Measurements from ENCODE around the gene SLC35E1.
"Not testable (repeated sequence)": the region's sequence is repeated elsewhere in the genome, so short reads cannot be mapped to it uniquely, and the experiment has no call there.

SLC35E1 gene

DNA sequence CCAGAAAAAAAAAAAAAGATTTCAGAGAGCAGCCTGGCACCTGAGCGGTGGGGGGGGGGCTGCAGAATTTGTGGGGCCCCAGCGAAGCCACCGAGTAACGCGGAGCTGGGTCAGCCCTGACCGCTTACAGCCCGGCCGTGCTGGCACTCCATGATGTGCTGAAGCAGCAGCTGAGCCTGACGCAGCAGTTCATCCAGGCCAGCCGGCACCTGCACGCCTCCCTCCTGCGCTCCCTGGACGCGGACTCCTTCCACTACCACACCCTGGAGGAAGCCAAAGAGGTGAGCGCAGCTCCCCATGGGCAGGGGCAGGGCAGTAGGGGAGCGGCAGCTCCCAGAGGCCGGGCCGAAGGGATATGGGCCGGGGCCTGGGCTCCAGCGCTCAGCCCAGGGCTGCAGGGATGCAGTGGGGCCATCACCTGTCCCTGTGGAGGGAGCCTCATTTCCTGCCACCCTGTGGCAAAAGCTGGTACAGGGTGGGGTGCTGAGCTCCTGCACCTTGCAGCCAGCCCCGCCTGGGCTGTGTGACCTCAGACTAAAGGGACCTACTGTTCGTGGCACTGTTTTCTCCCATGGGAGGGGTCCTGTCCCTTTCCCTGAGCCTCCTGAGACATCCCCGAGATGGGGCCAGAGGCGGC, 57.7 kb downstream of the SLC35E1 start:
- H3K79me2 ChIP-seq (ENCODE audit: low read length), result no peaks in the 10 kb centered on the region
- no peak overlapping the region for H3K9ac ChIP-seq (ENCODE audit: low read length)
- H3K36me3 ChIP-seq (replicated peaks; ENCODE audit: insufficient read depth, low read length), result peaks cover 7% of the 10 kb centered on the region; the same call in 1 of the 2 replicates
- TF ChIP-seq EZH2 (optimal IDR thresholded peaks at IDR 0.05; ENCODE audit: low read depth, low read length) (no peak), EZH2phosphoT487 (IDR thresholded peaks at IDR 0.05; ENCODE audit: low read length) (no peak)
- TF ChIP-seq, protein P1, sequence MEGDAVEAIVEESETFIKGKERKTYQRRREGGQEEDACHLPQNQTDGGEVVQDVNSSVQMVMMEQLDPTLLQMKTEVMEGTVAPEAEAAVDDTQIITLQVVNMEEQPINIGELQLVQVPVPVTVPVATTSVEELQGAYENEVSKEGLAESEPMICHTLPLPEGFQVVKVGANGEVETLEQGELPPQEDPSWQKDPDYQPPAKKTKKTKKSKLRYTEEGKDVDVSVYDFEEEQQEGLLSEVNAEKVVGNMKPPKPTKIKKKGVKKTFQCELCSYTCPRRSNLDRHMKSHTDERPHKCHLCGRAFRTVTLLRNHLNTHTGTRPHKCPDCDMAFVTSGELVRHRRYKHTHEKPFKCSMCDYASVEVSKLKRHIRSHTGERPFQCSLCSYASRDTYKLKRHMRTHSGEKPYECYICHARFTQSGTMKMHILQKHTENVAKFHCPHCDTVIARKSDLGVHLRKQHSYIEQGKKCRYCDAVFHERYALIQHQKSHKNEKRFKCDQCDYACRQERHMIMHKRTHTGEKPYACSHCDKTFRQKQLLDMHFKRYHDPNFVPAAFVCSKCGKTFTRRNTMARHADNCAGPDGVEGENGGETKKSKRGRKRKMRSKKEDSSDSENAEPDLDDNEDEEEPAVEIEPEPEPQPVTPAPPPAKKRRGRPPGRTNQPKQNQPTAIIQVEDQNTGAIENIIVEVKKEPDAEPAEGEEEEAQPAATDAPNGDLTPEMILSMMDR (IDR thresholded peaks at IDR 0.05; ENCODE audit: low read length), result no peak
- H4K20me1 ChIP-seq (ENCODE audit: insufficient read depth, low read length), result no peaks in the 10 kb centered on the region
- no peak overlapping the region for H3K27ac ChIP-seq (ENCODE audit: low read length)
- no peaks in the 10 kb centered on the region for H3K27me3 ChIP-seq (replicated peaks; ENCODE audit: insufficient read depth, low read length)
- no peaks in the 10 kb centered on the region for H3K4me1 ChIP-seq (ENCODE audit: low read length)
- no peaks in the 10 kb centered on the region for H3K9me2 ChIP-seq (replicated peaks; ENCODE audit: insufficient read depth, low read length)
- H3K9me3 ChIP-seq (replicated peaks; ENCODE audit: insufficient read depth, low read length), result no peaks in the 10 kb centered on the region
- no peak overlapping the region for H3K4me3 ChIP-seq (ENCODE audit: low read length)
- DNase-seq, result no peak
- no peaks in the 10 kb centered on the region for H3F3A ChIP-seq (ENCODE audit: insufficient read depth, low read length)
- H2AFZ ChIP-seq (ENCODE audit: low read length), result no peak overlapping the region
- no peak overlapping the region for H3K4me2 ChIP-seq (ENCODE audit: low read depth, low read length)

- not testable (repeated sequence) for H3K27me3 ChIP-seq (replicated peaks; ENCODE audit: insufficient read depth, low read length); H2AFZ ChIP-seq (ENCODE audit: low read length); H3K9me2 ChIP-seq (replicated peaks; ENCODE audit: insufficient read depth, low read length); H3K79me2 ChIP-seq (ENCODE audit: low read length); H3K4me1 ChIP-seq (ENCODE audit: low read length); DNase-seq; H3K27ac ChIP-seq (ENCODE audit: low read length); H3K9ac ChIP-seq (ENCODE audit: low read length); H3K36me3 ChIP-seq (replicated peaks; ENCODE audit: insufficient read depth, low read length); H3F3A ChIP-seq (ENCODE audit: insufficient read depth, low read length); H3K9me3 ChIP-seq (replicated peaks; ENCODE audit: insufficient read depth, low read length); H3K4me3 ChIP-seq (ENCODE audit: low read length); H4K20me1 ChIP-seq (ENCODE audit: insufficient read depth, low read length); H3K4me2 ChIP-seq (ENCODE audit: low read depth, low read length)
Observed at GRCh38 chr19:16512611-16513010, 59.6 kb downstream of the SLC35E1 start.

- Histone ChIP-seq H3K36me3 (replicated peaks; ENCODE audit: insufficient read depth, low read length) (no peaks in the 10 kb centered on the region), H3K9me2 (replicated peaks; ENCODE audit: insufficient read depth, low read length) (no peaks in the 10 kb centered on the region), H3K4me3 (ENCODE audit: low read length) (no peak overlapping the region), H3F3A (ENCODE audit: insufficient read depth, low read length) (no peaks in the 10 kb centered on the region), H3K9ac (ENCODE audit: low read length) (no peak overlapping the region), H4K20me1 (ENCODE audit: insufficient read depth, low read length) (no peaks in the 10 kb centered on the region), H3K79me2 (ENCODE audit: low read length) (no peaks in the 10 kb centered on the region), H3K27me3 (replicated peaks; ENCODE audit: insufficient read depth, low read length) (no peaks in the 10 kb centered on the region), H3K4me1 (ENCODE audit: low read length) (no peaks in the 10 kb centered on the region), H3K27ac (ENCODE audit: low read length) (no peak overlapping the region), H3K4me2 (ENCODE audit: low read depth, low read length) (no peak overlapping the region), H3K9me3 (replicated peaks; ENCODE audit: insufficient read depth, low read length) (no peaks in the 10 kb centered on the region), H2AFZ (ENCODE audit: low read length) (no peak overlapping the region)
- DNase-seq, result no peak
- TF ChIP-seq, protein P1 (IDR thresholded peaks at IDR 0.05; ENCODE audit: low read length), result no peak
- TF ChIP-seq EZH2 (optimal IDR thresholded peaks at IDR 0.05; ENCODE audit: low read depth, low read length) (no peak), EZH2phosphoT487 (IDR thresholded peaks at IDR 0.05; ENCODE audit: low read length) (no peak)
Observed at GRCh38 chr19:16509141-16510061, 62.8 kb downstream of the SLC35E1 start.

GRCh38 chr19:16508546-16508945, 63.7 kb downstream of the SLC35E1 start:
- no peaks in the 10 kb centered on the region for H3K27me3 ChIP-seq (replicated peaks; ENCODE audit: insufficient read depth, low read length)
- H3K4me3 ChIP-seq (ENCODE audit: low read length), result no peak overlapping the region
- no peaks in the 10 kb centered on the region for H3K79me2 ChIP-seq (ENCODE audit: low read length)
- H3F3A ChIP-seq (ENCODE audit: insufficient read depth, low read length), result no peaks in the 10 kb centered on the region
- H3K4me2 ChIP-seq (ENCODE audit: low read depth, low read length), result no peak overlapping the region
- no peak for TF ChIP-seq EZH2 (optimal IDR thresholded peaks at IDR 0.05; ENCODE audit: low read depth, low read length)
- TF ChIP-seq, protein P1 (IDR thresholded peaks at IDR 0.05; ENCODE audit: low read length), result no peak
- no peak for TF ChIP-seq EZH2phosphoT487 (IDR thresholded peaks at IDR 0.05; ENCODE audit: low read length)
- H3K9me3 ChIP-seq (replicated peaks; ENCODE audit: insufficient read depth, low read length), result no peaks in the 10 kb centered on the region
- no peaks in the 10 kb centered on the region for H3K4me1 ChIP-seq (ENCODE audit: low read length)
- H3K27ac ChIP-seq (ENCODE audit: low read length), result no peak overlapping the region
- DNase-seq, result no peak
- no peaks in the 10 kb centered on the region for H4K20me1 ChIP-seq (ENCODE audit: insufficient read depth, low read length)
- H3K36me3 ChIP-seq (replicated peaks; ENCODE audit: insufficient read depth, low read length), result no peaks in the 10 kb centered on the region
- no peak overlapping the region for H3K9ac ChIP-seq (ENCODE audit: low read length)
- no peaks in the 10 kb centered on the region for H3K9me2 ChIP-seq (replicated peaks; ENCODE audit: insufficient read depth, low read length)
- no peak overlapping the region for H2AFZ ChIP-seq (ENCODE audit: low read length)

Measured in MM.1S (cell line).